Osteoblast (primary cell): ENCODE results near the gene ADAMTS4. TPM values are rescaled to one million over a fixed set of nuclear protein-coding genes. Genes with fewer than 3 reads are reported as not detected.

Experiments used
- DNase-seq: peaks from one replicate; pipeline ENCODE4 v3.0.0; 2011; ENCODE audit warnings: low spot score, mixed read lengths; ENCODE audit not compliant: insufficient read length; ENCODE audit errors: missing footprints
- H2AFZ ChIP-seq: 2 replicates; pipeline ENCODE4 v1.6.0; 2011; ENCODE audit warnings: mild to moderate bottlenecking, low read length
- H3K27ac ChIP-seq: 2 replicates; pipeline ENCODE4 v1.5.1; 2011; ENCODE audit warnings: mild to moderate bottlenecking, low read depth, low read length, moderate library complexity
- H3K27me3 ChIP-seq: 2 replicates; pipeline ENCODE4 v1.6.0; 2012; ENCODE audit warnings: mild to moderate bottlenecking, control low read depth, inconsistent platforms, low read length, moderate library complexity; ENCODE audit not compliant: insufficient read depth
- H3K36me3 ChIP-seq: 2 replicates; pipeline ENCODE4 v1.5.1; 2011; ENCODE audit warnings: mild to moderate bottlenecking, low read length, control low read depth, moderate library complexity; ENCODE audit not compliant: insufficient read depth
- H3K4me1 ChIP-seq: 2 replicates; pipeline ENCODE4 v1.5.1; 2011; ENCODE audit warnings: mild to moderate bottlenecking, low read length, control low read depth, moderate library complexity; ENCODE audit not compliant: insufficient read depth
- H3K4me2 ChIP-seq: 2 replicates; pipeline ENCODE4 v1.6.0; 2011; ENCODE audit warnings: mild to moderate bottlenecking, low read length; ENCODE audit not compliant: insufficient read depth
- H3K4me3 ChIP-seq: fragments of 200-600 bp; sonication (generic); 3 replicates; pipeline ENCODE4 v1.5.1; 2012; ENCODE audit warnings: mild to moderate bottlenecking, low read length, inconsistent platforms; ENCODE audit not compliant: insufficient read depth
- H3K79me2 ChIP-seq: 2 replicates; pipeline ENCODE4 v1.6.0; 2012; ENCODE audit warnings: mild to moderate bottlenecking, low read length, control low read depth, inconsistent platforms; ENCODE audit not compliant: insufficient read depth
- H3K9me3 ChIP-seq: 2 replicates; pipeline ENCODE4 v1.5.1; 2011; ENCODE audit warnings: low read depth, low read length, control low read depth
- H4K20me1 ChIP-seq: 2 replicates; pipeline ENCODE4 v1.6.0; 2012; ENCODE audit warnings: mild to moderate bottlenecking, low read length, control low read depth; ENCODE audit not compliant: insufficient read depth
- total RNA-seq: library from RNA; depleted of rRNA; stranded (reverse); fragments of >200 nt; gene quantifications from 2 replicates; pipeline ENCODE4 v1.2.3, GENCODE V29; 2012
- TF ChIP-seq, protein P1 (sequence below): IDR thresholded peaks from 2 replicates; pipeline ENCODE4 v1.5.1; 2011; ENCODE audit warnings: mild to moderate bottlenecking, low read depth, low read length, moderate library complexity; ENCODE audit errors: extremely low read depth

ADAMTS4 gene
- total RNA-seq, 1 donor: 1.4 TPM

DNA sequence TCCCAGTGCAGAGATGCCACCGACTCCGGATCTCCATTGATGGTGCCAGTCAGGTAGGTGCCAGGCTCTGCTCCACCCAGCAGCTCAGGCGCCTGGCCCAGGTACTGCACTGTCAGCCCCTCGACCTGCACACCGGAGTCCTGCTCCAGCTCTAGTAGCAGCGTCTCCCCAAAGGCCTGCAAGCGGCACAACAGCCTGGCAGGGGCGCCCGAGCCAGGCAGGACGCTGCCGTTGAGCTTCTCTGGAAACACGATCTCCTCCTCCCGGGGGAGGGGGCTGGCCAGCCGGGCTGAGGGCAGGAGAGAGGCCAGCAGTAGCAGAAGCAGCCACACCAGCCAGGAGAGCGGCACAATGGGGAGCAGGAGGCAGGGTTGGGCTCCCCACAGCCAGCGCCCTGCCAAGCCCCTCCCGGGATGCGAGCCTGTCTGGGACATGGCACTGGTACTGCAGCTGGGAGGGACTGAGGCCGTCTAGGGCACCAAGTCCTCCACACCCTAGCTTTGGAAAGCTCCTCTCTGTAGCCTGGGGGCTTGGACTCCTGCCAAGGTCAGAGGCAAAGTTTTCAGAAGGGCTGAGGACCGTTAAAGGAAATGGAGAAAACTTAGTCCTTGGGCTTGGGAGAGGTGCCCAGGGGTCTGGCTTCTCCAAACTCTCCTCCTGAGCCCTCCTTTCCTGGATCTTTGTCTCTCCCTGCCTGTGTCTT lies 509 bp downstream of the ADAMTS4 start:
- H3K27ac ChIP-seq: peak overlapping the region; percentile 91
- H2AFZ ChIP-seq: peak overlapping the region; percentile 88
- H3K36me3 ChIP-seq: no peaks in the 10 kb centered on the region
- DNase-seq: peak; percentile 76
- TF ChIP-seq, protein P1, sequence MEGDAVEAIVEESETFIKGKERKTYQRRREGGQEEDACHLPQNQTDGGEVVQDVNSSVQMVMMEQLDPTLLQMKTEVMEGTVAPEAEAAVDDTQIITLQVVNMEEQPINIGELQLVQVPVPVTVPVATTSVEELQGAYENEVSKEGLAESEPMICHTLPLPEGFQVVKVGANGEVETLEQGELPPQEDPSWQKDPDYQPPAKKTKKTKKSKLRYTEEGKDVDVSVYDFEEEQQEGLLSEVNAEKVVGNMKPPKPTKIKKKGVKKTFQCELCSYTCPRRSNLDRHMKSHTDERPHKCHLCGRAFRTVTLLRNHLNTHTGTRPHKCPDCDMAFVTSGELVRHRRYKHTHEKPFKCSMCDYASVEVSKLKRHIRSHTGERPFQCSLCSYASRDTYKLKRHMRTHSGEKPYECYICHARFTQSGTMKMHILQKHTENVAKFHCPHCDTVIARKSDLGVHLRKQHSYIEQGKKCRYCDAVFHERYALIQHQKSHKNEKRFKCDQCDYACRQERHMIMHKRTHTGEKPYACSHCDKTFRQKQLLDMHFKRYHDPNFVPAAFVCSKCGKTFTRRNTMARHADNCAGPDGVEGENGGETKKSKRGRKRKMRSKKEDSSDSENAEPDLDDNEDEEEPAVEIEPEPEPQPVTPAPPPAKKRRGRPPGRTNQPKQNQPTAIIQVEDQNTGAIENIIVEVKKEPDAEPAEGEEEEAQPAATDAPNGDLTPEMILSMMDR: no peak
- no peaks in the 10 kb centered on the region for H4K20me1 ChIP-seq
- no peaks in the 10 kb centered on the region for H3K9me3 ChIP-seq
- peaks cover 56% of the 10 kb centered on the region for H3K4me1 ChIP-seq
- peak overlapping the region; percentile 72 for H3K4me2 ChIP-seq
- no peaks in the 10 kb centered on the region for H3K27me3 ChIP-seq
- peak overlapping the region; percentile 66 for H3K4me3 ChIP-seq
- peaks cover 23% of the 10 kb centered on the region for H3K79me2 ChIP-seq

DNA sequence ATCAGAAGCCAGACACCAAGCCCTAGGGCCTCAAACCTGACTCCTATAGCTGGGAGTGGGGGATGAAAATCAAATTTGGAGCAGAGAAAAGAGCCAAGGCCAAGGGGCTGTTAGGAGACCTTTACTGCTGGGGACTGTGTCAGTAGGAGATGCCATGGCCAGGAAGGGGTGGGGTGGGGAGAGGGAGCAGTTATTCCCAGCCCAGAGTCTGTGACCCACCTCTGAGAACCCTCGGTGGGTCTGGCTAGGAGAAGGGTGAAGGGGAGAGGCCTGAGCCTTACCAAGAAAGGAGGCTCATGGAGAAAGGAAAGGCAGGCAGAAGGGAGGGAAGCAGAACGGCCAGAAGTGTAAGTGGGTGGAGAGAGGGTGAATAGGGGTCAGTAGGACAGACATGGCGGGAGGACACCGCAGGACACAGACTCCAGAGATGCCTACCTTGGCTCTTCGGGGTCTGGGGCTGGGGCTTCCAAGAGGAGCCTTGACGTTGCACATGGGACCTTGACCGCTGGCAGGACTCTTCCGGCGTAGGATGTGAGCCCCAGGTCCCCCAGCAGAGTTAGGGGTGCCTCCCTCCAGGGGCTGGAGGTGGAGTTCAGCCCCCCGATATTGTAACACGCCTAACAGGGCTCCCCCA lies 1.2 kb downstream of the ADAMTS4 start:
- Histone ChIP-seq H4K20me1 (no peaks in the 10 kb centered on the region), H3K9me3 (no peaks in the 10 kb centered on the region), H3K4me2 (peak overlapping the region; percentile 72), H3K27me3 (no peaks in the 10 kb centered on the region), H3K27ac (peak overlapping the region; percentile 91), H3K4me3 (peak overlapping the region; percentile 66), H3K4me1 (peaks cover 51% of the 10 kb centered on the region), H3K36me3 (no peaks in the 10 kb centered on the region), H3K79me2 (peaks cover 17% of the 10 kb centered on the region), H2AFZ (peak overlapping the region; percentile 88)
- DNase-seq: no peak
- TF ChIP-seq, protein P1: no peak

DNA sequence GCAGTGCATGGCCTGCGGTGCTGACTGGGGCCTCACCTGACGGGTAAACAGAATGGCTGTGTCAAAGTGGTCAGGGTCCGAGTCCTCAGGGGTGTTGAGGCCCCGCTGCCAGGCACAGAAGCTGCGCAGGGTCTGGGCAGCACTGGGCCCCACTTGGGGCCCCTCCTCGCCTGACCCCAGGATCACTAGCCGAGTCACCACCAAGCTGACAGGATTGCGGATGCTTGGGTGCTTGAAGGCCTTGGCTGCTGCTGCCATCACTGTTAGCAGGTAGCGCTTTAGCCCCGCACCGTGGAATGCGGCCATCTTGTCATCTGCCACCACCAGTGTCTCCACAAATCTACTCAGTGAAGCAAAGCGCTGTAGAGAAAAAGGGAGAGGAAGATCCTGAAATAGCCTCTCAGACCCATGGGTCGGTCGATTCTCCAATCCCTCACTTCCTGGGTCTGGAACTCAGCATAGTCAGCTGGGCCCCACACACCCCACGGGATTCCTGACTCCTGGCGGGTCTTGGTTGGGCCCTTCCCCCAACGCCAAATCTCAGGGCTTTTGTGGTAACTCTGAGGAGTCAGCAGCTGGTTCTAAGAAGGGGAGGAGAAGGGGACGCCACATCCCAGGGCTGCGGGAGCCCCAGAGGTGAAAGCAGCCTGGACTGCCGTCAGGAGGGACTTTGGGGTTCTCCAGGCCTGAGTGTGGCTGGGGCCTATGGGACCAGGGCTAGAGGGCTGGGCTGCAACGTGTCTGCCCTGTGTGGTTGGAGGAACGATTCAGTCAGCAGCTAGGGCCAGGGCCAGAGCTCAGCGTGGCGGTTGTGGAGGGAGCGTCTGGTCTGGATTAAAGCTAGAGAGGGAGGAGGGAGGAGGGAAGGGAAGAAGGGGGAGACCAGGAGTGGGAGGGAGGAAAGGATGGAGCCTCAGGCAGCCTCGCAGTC lies 2.1 kb downstream of the ADAMTS4 start:
- H4K20me1 ChIP-seq: no peaks in the 10 kb centered on the region
- H3K4me2 ChIP-seq: peak overlapping the region; percentile 72
- H3K27ac ChIP-seq: peak overlapping the region; percentile 91
- H3K27me3 ChIP-seq: no peaks in the 10 kb centered on the region
- peak; percentile 92 for DNase-seq
- H3K79me2 ChIP-seq: peaks cover 11% of the 10 kb centered on the region
- H3K4me1 ChIP-seq: peaks cover 49% of the 10 kb centered on the region
- H3K4me3 ChIP-seq: peak overlapping the region; percentile 66
- peaks cover 7% of the 10 kb centered on the region for H3K36me3 ChIP-seq
- TF ChIP-seq, protein P1: no peak
- no peaks in the 10 kb centered on the region for H3K9me3 ChIP-seq
- peak overlapping the region; percentile 88 for H2AFZ ChIP-seq

DNA sequence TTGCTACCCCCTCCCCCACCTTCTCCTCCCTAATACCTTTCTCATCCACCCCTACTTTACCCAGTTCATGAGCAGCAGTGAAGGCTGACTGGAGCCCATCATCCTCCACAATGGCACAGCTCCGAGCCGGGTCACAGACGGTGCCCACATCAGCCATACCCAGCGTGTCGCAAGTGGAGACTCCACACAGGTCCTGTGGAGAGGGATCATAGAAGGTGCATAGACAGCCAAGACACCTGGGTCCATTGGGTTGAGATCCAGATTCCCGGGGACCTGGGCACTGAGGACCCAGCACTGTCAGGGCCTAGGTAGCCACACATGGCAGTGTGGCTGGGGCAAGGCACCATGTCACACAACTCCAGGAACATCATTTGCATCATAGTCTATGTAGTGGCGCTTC lies 2.7 kb downstream of the ADAMTS4 start:
- Histone ChIP-seq H3K79me2 (peaks cover 11% of the 10 kb centered on the region), H3K9me3 (no peaks in the 10 kb centered on the region), H3K36me3 (peaks cover 14% of the 10 kb centered on the region), H3K4me3 (no peak overlapping the region), H3K27me3 (no peaks in the 10 kb centered on the region), H2AFZ (no peak overlapping the region), H3K27ac (peak overlapping the region; percentile 91), H3K4me1 (peaks cover 43% of the 10 kb centered on the region), H4K20me1 (no peaks in the 10 kb centered on the region), H3K4me2 (peak overlapping the region; percentile 72)
- TF ChIP-seq, protein P1: no peak
- no peak for DNase-seq
